D721Med (cell line): ENCODE results near the gene BACH2.

Experiments used
- DNase-seq: peaks from one replicate; pipeline ENCODE4 v3.0.0; 2011; ENCODE audit warnings: low spot score; ENCODE audit not compliant: insufficient read length
- FAIRE-seq: peaks from 2 replicates; lab custom pipeline; 2011; peaks lifted over from hg19 to GRCh38; lab: Jason Lieb, UNC
- CTCF ChIP-seq: IDR thresholded peaks from 2 replicates; pipeline ENCODE4 v1.5.1; 2012; ENCODE audit warnings: mild to moderate bottlenecking, control low read depth; ENCODE audit not compliant: insufficient read depth; ENCODE audit errors: missing control alignments

BACH2 gene

GRCh38 chr6:90109141-90109540 is 187.5 kb downstream of the BACH2 start:
- FAIRE-seq (no peak), DNase-seq (no peak)
- TF ChIP-seq CTCF = no peak

- no peak for FAIRE-seq
- TF ChIP-seq CTCF = no peak
- DNase-seq = no peak
These were observed 188.8 kb downstream of the BACH2 start for GRCh38 chr6:90107771-90108282.

GRCh38 chr6:90107371-90107770 is 189.3 kb downstream of the BACH2 start:
- no peak for FAIRE-seq
- no peak for DNase-seq
- TF ChIP-seq CTCF = no peak

GRCh38 chr6:90106449-90106848 is 190.2 kb downstream of the BACH2 start:
- no peak for TF ChIP-seq CTCF
- FAIRE-seq = no peak
- DNase-seq = no peak

- no peak for FAIRE-seq
- no peak for DNase-seq
- no peak for TF ChIP-seq CTCF
These were observed 191.0 kb downstream of the BACH2 start for GRCh38 chr6:90105506-90106170.

GRCh38 chr6:90103056-90103800 is 193.4 kb downstream of the BACH2 start:
- TF ChIP-seq CTCF = no peak
- no peak for FAIRE-seq
- DNase-seq = no peak

GRCh38 chr6:90101403-90101802 is 195.2 kb downstream of the BACH2 start:
- DNase-seq (no peak), FAIRE-seq (no peak)
- no peak for TF ChIP-seq CTCF
